ENCODE measurements around the gene ZNF318. TPM values are rescaled to one million over a fixed set of nuclear protein-coding genes. Genes with fewer than 3 reads are reported as not detected.

Gene ZNF318
- polyA plus RNA-seq, 1 donor from 2014 or later = 11.7 TPM

DNA sequence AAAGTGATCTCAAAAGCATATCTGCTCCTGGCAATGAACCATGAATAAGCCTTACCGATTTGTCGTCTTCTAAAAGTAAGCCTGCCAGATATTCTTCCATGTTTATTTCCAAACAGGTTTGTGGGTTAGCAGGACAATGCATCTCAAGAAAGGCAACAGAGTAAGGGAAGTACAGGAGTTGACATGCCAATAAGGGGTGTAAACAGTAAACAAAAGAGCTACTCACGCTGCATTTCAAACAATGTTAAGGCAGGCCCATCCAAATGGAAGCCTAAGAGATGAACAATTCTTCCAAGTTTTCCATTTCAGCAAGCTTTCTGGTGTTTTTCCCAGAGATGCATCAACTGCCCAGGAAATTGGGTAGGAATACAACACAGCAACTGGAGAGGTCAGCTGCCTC is 33.1 kb downstream of the ZNF318 start:
- Histone ChIP-seq H3K4me3 (ENCODE audit: low read length) (no peak overlapping the region), H3K4me2 (ENCODE audit: low read length) (no peak overlapping the region), H3K9me3 (ENCODE audit: low read length) (no peaks in the 10 kb centered on the region), H3K36me3 (ENCODE audit: insufficient read depth, low read length) (peaks cover 5% of the 10 kb centered on the region), H2AFZ (ENCODE audit: low read depth, low read length) (no peak overlapping the region), H3K79me2 (replicated peaks; ENCODE audit: insufficient read depth, low read length) (no peaks in the 10 kb centered on the region), H3K27me3 (ENCODE audit: insufficient read depth, low read depth, low read length) (no peaks in the 10 kb centered on the region), H3F3A (ENCODE audit: insufficient read depth, low read length, poor library complexity, severe bottlenecking) (no peaks in the 10 kb centered on the region), H3K27ac (ENCODE audit: low read length) (no peak overlapping the region), H3K9me2 (ENCODE audit: insufficient read depth, low read length) (no peaks in the 10 kb centered on the region), H4K20me1 (ENCODE audit: insufficient read depth) (no peaks in the 10 kb centered on the region), H3K9ac (ENCODE audit: low read length) (no peak overlapping the region)
- no peak for TF ChIP-seq POLR2AphosphoS5 (IDR thresholded peaks at IDR 0.05)
- no peak for TF ChIP-seq EP300 (conservative IDR thresholded peaks at IDR 0.05; ENCODE audit: poor library complexity, severe bottlenecking)
- TF ChIP-seq RAD21 (conservative IDR thresholded peaks at IDR 0.05) = no peak
- TF ChIP-seq, protein P1, sequence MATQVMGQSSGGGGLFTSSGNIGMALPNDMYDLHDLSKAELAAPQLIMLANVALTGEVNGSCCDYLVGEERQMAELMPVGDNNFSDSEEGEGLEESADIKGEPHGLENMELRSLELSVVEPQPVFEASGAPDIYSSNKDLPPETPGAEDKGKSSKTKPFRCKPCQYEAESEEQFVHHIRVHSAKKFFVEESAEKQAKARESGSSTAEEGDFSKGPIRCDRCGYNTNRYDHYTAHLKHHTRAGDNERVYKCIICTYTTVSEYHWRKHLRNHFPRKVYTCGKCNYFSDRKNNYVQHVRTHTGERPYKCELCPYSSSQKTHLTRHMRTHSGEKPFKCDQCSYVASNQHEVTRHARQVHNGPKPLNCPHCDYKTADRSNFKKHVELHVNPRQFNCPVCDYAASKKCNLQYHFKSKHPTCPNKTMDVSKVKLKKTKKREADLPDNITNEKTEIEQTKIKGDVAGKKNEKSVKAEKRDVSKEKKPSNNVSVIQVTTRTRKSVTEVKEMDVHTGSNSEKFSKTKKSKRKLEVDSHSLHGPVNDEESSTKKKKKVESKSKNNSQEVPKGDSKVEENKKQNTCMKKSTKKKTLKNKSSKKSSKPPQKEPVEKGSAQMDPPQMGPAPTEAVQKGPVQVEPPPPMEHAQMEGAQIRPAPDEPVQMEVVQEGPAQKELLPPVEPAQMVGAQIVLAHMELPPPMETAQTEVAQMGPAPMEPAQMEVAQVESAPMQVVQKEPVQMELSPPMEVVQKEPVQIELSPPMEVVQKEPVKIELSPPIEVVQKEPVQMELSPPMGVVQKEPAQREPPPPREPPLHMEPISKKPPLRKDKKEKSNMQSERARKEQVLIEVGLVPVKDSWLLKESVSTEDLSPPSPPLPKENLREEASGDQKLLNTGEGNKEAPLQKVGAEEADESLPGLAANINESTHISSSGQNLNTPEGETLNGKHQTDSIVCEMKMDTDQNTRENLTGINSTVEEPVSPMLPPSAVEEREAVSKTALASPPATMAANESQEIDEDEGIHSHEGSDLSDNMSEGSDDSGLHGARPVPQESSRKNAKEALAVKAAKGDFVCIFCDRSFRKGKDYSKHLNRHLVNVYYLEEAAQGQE (IDR thresholded peaks at IDR 0.05; ENCODE audit: borderline replicate concordance) = no peak
- TF ChIP-seq TAF1 (IDR thresholded peaks at IDR 0.05; ENCODE audit: low read depth) = no peak
- TF ChIP-seq EZH2 (IDR thresholded peaks at IDR 0.05; ENCODE audit: borderline replicate concordance, insufficient read depth, low read length, poor library complexity, severe bottlenecking) = no peak

DNA sequence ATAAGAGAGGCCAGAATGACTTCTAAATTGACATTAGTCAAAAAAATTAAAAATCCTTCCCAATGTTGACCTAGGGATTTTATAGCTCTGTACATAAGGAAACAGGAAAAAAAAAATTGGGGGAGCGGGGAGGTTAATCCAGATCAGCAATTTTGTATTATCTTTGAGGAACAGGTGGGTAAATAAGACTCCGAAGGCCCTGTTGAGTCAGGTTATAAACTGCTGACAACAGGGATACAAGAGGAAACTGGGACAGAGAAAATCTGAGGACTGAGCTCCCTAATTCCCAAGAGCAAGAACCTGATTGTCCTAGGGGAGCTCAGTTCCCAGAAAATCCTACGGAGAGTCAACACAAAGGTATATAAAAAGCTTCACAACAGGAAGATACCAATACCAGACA is 34.0 kb downstream of the ZNF318 start:
- H3F3A ChIP-seq (ENCODE audit: insufficient read depth, low read length, poor library complexity, severe bottlenecking) = no peaks in the 10 kb centered on the region
- no peaks in the 10 kb centered on the region for H3K79me2 ChIP-seq (replicated peaks; ENCODE audit: insufficient read depth, low read length)
- no peak for TF ChIP-seq POLR2AphosphoS5 (IDR thresholded peaks at IDR 0.05)
- TF ChIP-seq TAF1 (IDR thresholded peaks at IDR 0.05; ENCODE audit: low read depth) = no peak
- no peak for TF ChIP-seq EP300 (conservative IDR thresholded peaks at IDR 0.05; ENCODE audit: poor library complexity, severe bottlenecking)
- TF ChIP-seq, protein P1 (IDR thresholded peaks at IDR 0.05; ENCODE audit: borderline replicate concordance) = no peak
- TF ChIP-seq RAD21 (conservative IDR thresholded peaks at IDR 0.05) = no peak
- TF ChIP-seq EZH2 (IDR thresholded peaks at IDR 0.05; ENCODE audit: borderline replicate concordance, insufficient read depth, low read length, poor library complexity, severe bottlenecking) = no peak
- no peak for TF ChIP-seq SMC3 (conservative IDR thresholded peaks at IDR 0.05; ENCODE audit: poor library complexity)
- TF ChIP-seq, protein P2, sequence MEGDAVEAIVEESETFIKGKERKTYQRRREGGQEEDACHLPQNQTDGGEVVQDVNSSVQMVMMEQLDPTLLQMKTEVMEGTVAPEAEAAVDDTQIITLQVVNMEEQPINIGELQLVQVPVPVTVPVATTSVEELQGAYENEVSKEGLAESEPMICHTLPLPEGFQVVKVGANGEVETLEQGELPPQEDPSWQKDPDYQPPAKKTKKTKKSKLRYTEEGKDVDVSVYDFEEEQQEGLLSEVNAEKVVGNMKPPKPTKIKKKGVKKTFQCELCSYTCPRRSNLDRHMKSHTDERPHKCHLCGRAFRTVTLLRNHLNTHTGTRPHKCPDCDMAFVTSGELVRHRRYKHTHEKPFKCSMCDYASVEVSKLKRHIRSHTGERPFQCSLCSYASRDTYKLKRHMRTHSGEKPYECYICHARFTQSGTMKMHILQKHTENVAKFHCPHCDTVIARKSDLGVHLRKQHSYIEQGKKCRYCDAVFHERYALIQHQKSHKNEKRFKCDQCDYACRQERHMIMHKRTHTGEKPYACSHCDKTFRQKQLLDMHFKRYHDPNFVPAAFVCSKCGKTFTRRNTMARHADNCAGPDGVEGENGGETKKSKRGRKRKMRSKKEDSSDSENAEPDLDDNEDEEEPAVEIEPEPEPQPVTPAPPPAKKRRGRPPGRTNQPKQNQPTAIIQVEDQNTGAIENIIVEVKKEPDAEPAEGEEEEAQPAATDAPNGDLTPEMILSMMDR (IDR thresholded peaks at IDR 0.05; ENCODE audit: poor library complexity, severe bottlenecking) = no peak
- no peak for TF ChIP-seq MXI1 (conservative IDR thresholded peaks at IDR 0.05; ENCODE audit: poor library complexity, severe bottlenecking)
- no peak overlapping the region for H3K4me2 ChIP-seq (ENCODE audit: low read length)
- no peak overlapping the region for H3K9ac ChIP-seq (ENCODE audit: low read length)
- no peaks in the 10 kb centered on the region for H3K9me2 ChIP-seq (ENCODE audit: insufficient read depth, low read length)
- no peak overlapping the region for H3K27ac ChIP-seq (ENCODE audit: low read length)
- H2AFZ ChIP-seq (ENCODE audit: low read depth, low read length) = no peak overlapping the region
- H3K27me3 ChIP-seq (ENCODE audit: insufficient read depth, low read depth, low read length) = no peaks in the 10 kb centered on the region
- peaks cover 10% of the 10 kb centered on the region for H3K36me3 ChIP-seq (ENCODE audit: insufficient read depth, low read length)
- H3K9me3 ChIP-seq (ENCODE audit: low read length) = no peaks in the 10 kb centered on the region
- H4K20me1 ChIP-seq (ENCODE audit: insufficient read depth) = no peaks in the 10 kb centered on the region
- H3K4me3 ChIP-seq (ENCODE audit: low read length) = no peak overlapping the region

Data from neural cell (in vitro differentiated cells).